SK-N-SH (cell line): ENCODE data around the gene FMN1. TPM values are rescaled to one million over a fixed set of nuclear protein-coding genes. Genes with fewer than 3 reads are reported as not detected.

Source experiments
- CTCF ChIA-PET: fragments of 300-600, 350-600 bp; formaldehyde crosslinking; extraction: SDS; loops from one replicate; lab custom pipeline; 2021; lab: Yijun Ruan, JAX
- POLR2A ChIA-PET: fragments of 350-600 bp; sonication (Branson Sonifier 250); formaldehyde crosslinking; extraction: SDS; loops from one replicate; lab custom pipeline; 2020; ENCODE audit warnings: antibody characterized with exemption, inconsistent platforms; lab: Yijun Ruan, JAX
- DNase-seq: peaks from one replicate; pipeline ENCODE4 v3.0.0; 2012
- H2AFZ ChIP-seq: fragments of 200-600 bp; sonication (generic); 2 replicates; pipeline ENCODE4 v1.8.1; 2016; ENCODE audit warnings: antibody characterized with exemption, mild to moderate bottlenecking, low read depth
- H3F3A ChIP-seq: fragments of 200-600 bp; sonication (generic); replicated peaks from 2 replicates; pipeline ENCODE3; 2016; ENCODE audit warnings: antibody characterized with exemption, mild to moderate bottlenecking; ENCODE audit not compliant: insufficient read depth
- H3K27ac ChIP-seq, 2 experiments: fragments of 200-500 bp in 1 of 2; fragments of 200-600 bp in 1 of 2; sonication (Bioruptor generic) in 1 of 2; sonication (generic), shearing (Covaris generic) in 1 of 2; 2 replicates each; pipeline versions ENCODE4 v1.5.1 to v1.6.1; 2014 to 2016; ENCODE audit warnings: low read depth in 2 of 2, inconsistent platforms in 1 of 2, low read length in 1 of 2, mild to moderate bottlenecking in 1 of 2, mixed read lengths in 1 of 2
- H3K27me3 ChIP-seq: fragments of 200-600 bp; sonication (generic), shearing (Covaris generic); 2 replicates; pipeline ENCODE4 v1.6.1; 2016; ENCODE audit warnings: mixed run types; ENCODE audit not compliant: insufficient read depth
- H3K36me3 ChIP-seq, 2 experiments: fragments of 200-500 bp in 1 of 2; fragments of 200-600 bp in 1 of 2; sonication (Bioruptor generic) in 1 of 2; sonication (generic) in 1 of 2; replicated peaks in 1 of 2; 2 replicates each; pipeline versions ENCODE3 to v1.5.1; 2014 to 2016; ENCODE audit warnings: low read length in 1 of 2, mild to moderate bottlenecking in 1 of 2; ENCODE audit not compliant: insufficient read depth in 2 of 2, control insufficient read depth in 1 of 2
- H3K4me1 ChIP-seq, 2 experiments: fragments of 200-500 bp in 1 of 2; fragments of 200-600 bp in 1 of 2; sonication (Bioruptor generic) in 1 of 2; sonication (generic), shearing (Covaris generic) in 1 of 2; 2 replicates each; pipeline versions ENCODE4 v1.5.1 to v1.6.1; 2014 to 2016; ENCODE audit warnings: low read depth in 1 of 2, low read length in 1 of 2, mixed run types in 1 of 2; ENCODE audit not compliant: insufficient read depth in 2 of 2, control insufficient read depth in 1 of 2
- H3K4me2 ChIP-seq: fragments of 200-600 bp; sonication (generic), shearing (Covaris generic); 2 replicates; pipeline ENCODE4 v1.6.1; 2017; ENCODE audit warnings: mixed run types
- H3K4me3 ChIP-seq, 2 experiments: fragments of 200-500 bp in 1 of 2; fragments of 200-600 bp in 1 of 2; sonication (Bioruptor generic) in 1 of 2; sonication (generic), shearing (Covaris generic) in 1 of 2; 2 replicates each; pipeline versions ENCODE4 v1.5.1 to v1.8.1; 2014 to 2016; ENCODE audit warnings: low read depth in 2 of 2, inconsistent platforms in 1 of 2, low read length in 1 of 2, mild to moderate bottlenecking in 1 of 2, mixed read lengths in 1 of 2, moderate library complexity in 1 of 2
- H3K79me2 ChIP-seq: fragments of 200-600 bp; sonication (generic); 2 replicates; pipeline ENCODE4 v1.8.1; 2017; ENCODE audit warnings: mild to moderate bottlenecking; ENCODE audit not compliant: insufficient read depth
- H3K9ac ChIP-seq: fragments of 200-600 bp; sonication (generic); 2 replicates; pipeline ENCODE4 v1.6.1; 2017; ENCODE audit warnings: mixed run types
- H3K9me2 ChIP-seq: fragments of 200-600 bp; sonication (generic); 2 replicates; pipeline ENCODE4 v1.6.1; 2017; ENCODE audit warnings: mixed run types
- H3K9me3 ChIP-seq: fragments of 200-600 bp; sonication (generic); 2 replicates; pipeline ENCODE4 v1.6.1; 2017; ENCODE audit warnings: mixed run types, mild to moderate bottlenecking, moderate library complexity
- H4K20me1 ChIP-seq: fragments of 200-600 bp; sonication (generic); 2 replicates; pipeline ENCODE4 v1.6.1; 2017; ENCODE audit warnings: mild to moderate bottlenecking, mixed run types; ENCODE audit not compliant: insufficient read depth
- ELF1 ChIP-seq: IDR thresholded peaks from 2 replicates; pipeline ENCODE4 v1.4.0; 2012
- FOSL2 ChIP-seq: IDR thresholded peaks from 2 replicates; pipeline ENCODE4 v1.4.0; 2012; ENCODE audit warnings: low read depth, mild to moderate bottlenecking, moderate library complexity, borderline replicate concordance
- POLR2AphosphoS5 ChIP-seq: IDR thresholded peaks from 2 replicates; pipeline ENCODE4 v1.6.1; 2012; ENCODE audit warnings: low read depth, low read length
- RCOR1 ChIP-seq: fragments of 150-350 bp; IDR thresholded peaks from 2 replicates; pipeline ENCODE4 v1.6.1; 2017; ENCODE audit warnings: antibody characterized with exemption, low read length
- SIN3A ChIP-seq: IDR thresholded peaks from 2 replicates; pipeline ENCODE4 v1.6.1; 2012; ENCODE audit warnings: low read depth, mild to moderate bottlenecking, low read length, moderate library complexity, borderline replicate concordance
- TCF12 ChIP-seq: IDR thresholded peaks from 2 replicates; pipeline ENCODE4 v1.4.0; 2012
- TEAD4 ChIP-seq: IDR thresholded peaks from 2 replicates; pipeline ENCODE4 v1.4.0; 2012; ENCODE audit warnings: mild to moderate bottlenecking, borderline replicate concordance; ENCODE audit not compliant: insufficient read depth
- WGBS: methylation state at CpG from one replicate; pipeline ENCODE4 v1.1.6; 2017; ENCODE audit warnings: low lambda C conversion rate; 5-methylcytosine and 5-hydroxymethylcytosine counted together
- polyA plus RNA-seq, 3 experiments: library from polyadenylated mRNA; depleted of rRNA; stranded (reverse); fragments of >200 nt; gene quantifications; 2 replicates each; pipeline ENCODE4 v1.2.3, GENCODE V29; 2012
- TF ChIP-seq, protein P1 (sequence below): IDR thresholded peaks from 2 replicates; pipeline ENCODE4 v1.6.1; 2012; ENCODE audit warnings: mild to moderate bottlenecking, low read depth, low read length, moderate library complexity
- TF ChIP-seq, protein P2 (sequence below): IDR thresholded peaks from 2 replicates; pipeline ENCODE4; 2012

FMN1 gene
- polyA plus RNA-seq, 1 of the 3 experiments (the other 2 are of a cell fraction) = 9.1 TPM

DNA sequence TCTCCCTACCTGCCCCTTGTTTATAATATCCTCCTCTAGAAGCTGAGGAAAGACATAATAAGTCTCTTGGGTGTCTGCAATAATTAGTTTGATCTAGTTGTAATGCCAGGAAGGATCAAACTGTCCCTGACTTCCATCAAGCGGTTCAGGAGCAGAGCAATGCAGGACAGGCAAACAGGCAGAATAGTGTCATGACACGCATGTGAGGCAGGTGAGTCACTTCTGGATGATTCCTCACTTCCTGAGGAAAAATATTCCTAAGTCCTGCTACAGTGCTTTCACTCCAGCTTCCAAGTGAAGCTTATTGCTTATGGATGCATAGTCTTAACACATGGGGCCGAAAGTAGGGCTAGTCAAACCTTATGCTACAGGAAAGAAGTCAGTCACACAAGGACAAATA, 390.9 kb downstream of the FMN1 start (continued):
- TF ChIP-seq, protein P1, sequence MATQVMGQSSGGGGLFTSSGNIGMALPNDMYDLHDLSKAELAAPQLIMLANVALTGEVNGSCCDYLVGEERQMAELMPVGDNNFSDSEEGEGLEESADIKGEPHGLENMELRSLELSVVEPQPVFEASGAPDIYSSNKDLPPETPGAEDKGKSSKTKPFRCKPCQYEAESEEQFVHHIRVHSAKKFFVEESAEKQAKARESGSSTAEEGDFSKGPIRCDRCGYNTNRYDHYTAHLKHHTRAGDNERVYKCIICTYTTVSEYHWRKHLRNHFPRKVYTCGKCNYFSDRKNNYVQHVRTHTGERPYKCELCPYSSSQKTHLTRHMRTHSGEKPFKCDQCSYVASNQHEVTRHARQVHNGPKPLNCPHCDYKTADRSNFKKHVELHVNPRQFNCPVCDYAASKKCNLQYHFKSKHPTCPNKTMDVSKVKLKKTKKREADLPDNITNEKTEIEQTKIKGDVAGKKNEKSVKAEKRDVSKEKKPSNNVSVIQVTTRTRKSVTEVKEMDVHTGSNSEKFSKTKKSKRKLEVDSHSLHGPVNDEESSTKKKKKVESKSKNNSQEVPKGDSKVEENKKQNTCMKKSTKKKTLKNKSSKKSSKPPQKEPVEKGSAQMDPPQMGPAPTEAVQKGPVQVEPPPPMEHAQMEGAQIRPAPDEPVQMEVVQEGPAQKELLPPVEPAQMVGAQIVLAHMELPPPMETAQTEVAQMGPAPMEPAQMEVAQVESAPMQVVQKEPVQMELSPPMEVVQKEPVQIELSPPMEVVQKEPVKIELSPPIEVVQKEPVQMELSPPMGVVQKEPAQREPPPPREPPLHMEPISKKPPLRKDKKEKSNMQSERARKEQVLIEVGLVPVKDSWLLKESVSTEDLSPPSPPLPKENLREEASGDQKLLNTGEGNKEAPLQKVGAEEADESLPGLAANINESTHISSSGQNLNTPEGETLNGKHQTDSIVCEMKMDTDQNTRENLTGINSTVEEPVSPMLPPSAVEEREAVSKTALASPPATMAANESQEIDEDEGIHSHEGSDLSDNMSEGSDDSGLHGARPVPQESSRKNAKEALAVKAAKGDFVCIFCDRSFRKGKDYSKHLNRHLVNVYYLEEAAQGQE = no peak
- no peak for TF ChIP-seq SIN3A
- no peak for TF ChIP-seq POLR2AphosphoS5
- TF ChIP-seq TEAD4 = no peak
- no peak for TF ChIP-seq FOSL2

DNA sequence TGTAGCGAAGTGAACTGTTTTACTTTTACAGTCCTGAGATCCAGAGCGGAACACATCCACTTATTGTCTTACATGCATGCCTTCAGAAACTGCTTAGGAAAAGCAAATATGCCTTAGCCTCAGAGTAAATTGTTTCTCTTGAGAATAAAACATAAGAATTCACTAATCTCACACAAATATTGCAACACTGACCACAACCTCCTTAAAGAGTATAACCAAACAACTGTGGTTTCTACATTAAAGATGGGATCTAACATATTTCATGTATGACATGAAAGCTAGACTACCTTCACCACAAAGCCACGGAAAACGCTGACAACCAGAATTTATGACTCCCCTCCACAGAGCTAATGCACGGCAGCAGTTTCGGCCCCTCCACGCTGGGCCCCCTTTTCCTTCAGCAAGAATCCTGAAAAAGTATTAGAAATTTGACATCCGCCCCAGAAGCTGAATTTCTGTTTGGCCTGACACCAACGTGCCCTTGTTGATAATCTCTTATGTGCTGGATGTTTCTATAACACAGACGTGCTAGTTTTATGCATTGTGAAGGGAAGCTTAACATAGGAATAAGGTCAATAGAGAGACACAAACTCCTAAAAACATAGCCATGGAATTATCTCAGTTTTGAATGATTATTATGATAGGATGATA, 392.1 kb downstream of the FMN1 start:
- Histone ChIP-seq H3K9me3 (no peaks in the 10 kb centered on the region), H4K20me1 (no peaks in the 10 kb centered on the region), H3K36me3 (peaks cover 23 to 74% of the 10 kb centered on the region in 2 experiments), H3K27ac (peak overlapping the region in 1 of 2 experiments; percentile 47; a peak in 2 of 4 replicates), H3K4me1 (peaks cover 0 to 3% of the 10 kb centered on the region in 2 experiments; a peak in 1 of 4 replicates), H3K79me2 (no peaks in the 10 kb centered on the region), H2AFZ (no peak overlapping the region), H3K4me2 (no peak overlapping the region), H3K4me3 (no peak overlapping the region), H3K9ac (no peak overlapping the region), H3K9me2 (no peaks in the 10 kb centered on the region), H3F3A (peaks cover 14% of the 10 kb centered on the region)
- no peak for DNase-seq
- POLR2A ChIA-PET = no interaction called here
- CTCF ChIA-PET = interaction anchor here (1.9 kb wide), 1 partner anchor 42 kb away, joined by 8 read pairs; no protein-coding TSS in a partner anchor
- TF ChIP-seq, protein P1 = no peak
- TF ChIP-seq TCF12 = peak; percentile 18; the same call in 1 of the 2 replicates
- TF ChIP-seq, protein P2, sequence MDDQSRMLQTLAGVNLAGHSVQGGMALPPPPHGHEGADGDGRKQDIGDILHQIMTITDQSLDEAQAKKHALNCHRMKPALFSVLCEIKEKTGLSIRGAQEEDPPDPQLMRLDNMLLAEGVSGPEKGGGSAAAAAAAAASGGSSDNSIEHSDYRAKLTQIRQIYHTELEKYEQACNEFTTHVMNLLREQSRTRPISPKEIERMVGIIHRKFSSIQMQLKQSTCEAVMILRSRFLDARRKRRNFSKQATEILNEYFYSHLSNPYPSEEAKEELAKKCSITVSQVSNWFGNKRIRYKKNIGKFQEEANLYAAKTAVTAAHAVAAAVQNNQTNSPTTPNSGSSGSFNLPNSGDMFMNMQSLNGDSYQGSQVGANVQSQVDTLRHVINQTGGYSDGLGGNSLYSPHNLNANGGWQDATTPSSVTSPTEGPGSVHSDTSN = peak; percentile 15; the same call in 1 of the 2 replicates
- no peak for TF ChIP-seq RCOR1
- no peak for TF ChIP-seq ELF1
- TF ChIP-seq, all 33 proteins: peak for 2
- 84% methylated on average over 10 of the region's 10 CpGs for WGBS
- H3K27me3 ChIP-seq = no peaks in the 10 kb centered on the region
